GM23248 (cell line): Measurements from ENCODE around the gene GRIN3A. TPM values are rescaled to one million over a fixed set of nuclear protein-coding genes. Genes with fewer than 3 reads are reported as not detected.

Experiments used
- DNase-seq: peaks from one replicate; pipeline ENCODE4 v3.0.0-alpha.2; 2015
- H2AFZ ChIP-seq: fragments of 200-600 bp; sonication (generic); 2 replicates; pipeline ENCODE4 v1.6.1; 2016; ENCODE audit warnings: antibody characterized with exemption
- H3F3A ChIP-seq: fragments of 200-600 bp; sonication (generic); 2 replicates; pipeline ENCODE4 v1.6.1; 2016; ENCODE audit warnings: mild to moderate bottlenecking, antibody characterized with exemption, mixed run types; ENCODE audit not compliant: insufficient read depth
- H3K27ac ChIP-seq: fragments of 200-600 bp; sonication (generic); 2 replicates; pipeline ENCODE4 v1.5.1; 2016; ENCODE audit warnings: mild to moderate bottlenecking
- H3K27me3 ChIP-seq: fragments of 200-600 bp; sonication (generic); replicated peaks from 2 replicates; pipeline ENCODE4 v1.6.1; 2016; ENCODE audit warnings: mild to moderate bottlenecking; ENCODE audit not compliant: insufficient read depth
- H3K36me3 ChIP-seq: fragments of 200-600 bp; sonication (generic); 2 replicates; pipeline ENCODE4 v1.6.1; 2016; ENCODE audit warnings: low read depth, mild to moderate bottlenecking
- H3K4me1 ChIP-seq: fragments of 200-600 bp; sonication (generic); 2 replicates; pipeline ENCODE4 v1.6.1; 2016; ENCODE audit warnings: mild to moderate bottlenecking; ENCODE audit not compliant: insufficient read depth
- H3K4me2 ChIP-seq: fragments of 200-600 bp; sonication (generic); one replicate; pipeline ENCODE4 v1.6.1; 2016; ENCODE audit warnings: mild to moderate bottlenecking; ENCODE audit not compliant: unreplicated experiment
- H3K4me3 ChIP-seq: fragments of 200-600 bp; sonication (generic); 2 replicates; pipeline ENCODE4 v1.5.1; 2016; ENCODE audit warnings: mild to moderate bottlenecking
- H3K79me2 ChIP-seq: fragments of 200-600 bp; sonication (generic); 2 replicates; pipeline ENCODE4 v1.6.1; 2016; ENCODE audit warnings: mild to moderate bottlenecking; ENCODE audit not compliant: insufficient read depth
- H3K9ac ChIP-seq: fragments of 200-600 bp; sonication (generic); 2 replicates; pipeline ENCODE4 v1.6.1; 2016; ENCODE audit warnings: mild to moderate bottlenecking
- H3K9me2 ChIP-seq: fragments of 200-600 bp; sonication (generic); 2 replicates; pipeline ENCODE4 v1.6.1; 2016; ENCODE audit warnings: mixed run types, mild to moderate bottlenecking, moderate library complexity; ENCODE audit not compliant: insufficient read depth
- H3K9me3 ChIP-seq: fragments of 200-600 bp; sonication (generic); one replicate; pipeline ENCODE4 v1.6.1; 2017; ENCODE audit warnings: low read depth
- H4K20me1 ChIP-seq: fragments of 200-600 bp; sonication (generic); 2 replicates; pipeline ENCODE4 v1.6.0; 2016; ENCODE audit not compliant: insufficient read depth
- EZH2 ChIP-seq: fragments of 200-600 bp; sonication (generic); IDR thresholded peaks from 2 replicates; pipeline ENCODE4 v1.6.1; 2018; ENCODE audit warnings: antibody characterized with exemption, mild to moderate bottlenecking; ENCODE audit not compliant: insufficient read depth, poor library complexity, severe bottlenecking
- EZH2phosphoT487 ChIP-seq: fragments of 200-600 bp; sonication (generic); IDR thresholded peaks from 2 replicates; pipeline ENCODE4 v1.6.1; 2018; ENCODE audit warnings: antibody characterized with exemption, moderate library complexity, mild to moderate bottlenecking, low read depth; ENCODE audit not compliant: insufficient read depth
- WGBS, 2 experiments: methylation state at CpG; one replicate each; pipeline ENCODE4 v1.1.6; 2015 to 2017; ENCODE audit warnings: low lambda C conversion rate in 2 of 2, low coverage in 1 of 2; ENCODE audit errors: missing lambda C conversion rate in 2 of 2; 5-methylcytosine and 5-hydroxymethylcytosine counted together
- in situ Hi-C: fragments of 300-500 bp; cut with MboI; formaldehyde crosslinking; loops from 2 replicates; pipeline ENCODE4 v1.15.0; 2020
- polyA plus RNA-seq: library from polyadenylated mRNA; unstranded; fragments of >200 nt; fragmentation: Nextera tagmentation; extraction: Ambion mirVana; gene quantifications from 2 replicates; pipeline ENCODE4 v1.2.1, GENCODE V29; 2016
- total RNA-seq: library from RNA; depleted of rRNA; stranded (reverse); fragments of >200 nt; shearing (Covaris generic); gene quantifications from 2 replicates; pipeline ENCODE4 v1.2.3, GENCODE V29; 2014; rRNA removed

The GRIN3A gene
- total and polyA plus RNA-seq, 2 experiments from 2014 or later, result not detected

- in situ Hi-C loops, result no loop called here
- no peaks in the 10 kb centered on the region for H3K27me3 ChIP-seq
Measured at GRCh38 chr9:101530076-101530711, 208.3 kb downstream of the GRIN3A start.

GRCh38 chr9:101528015-101528414 lies 210.4 kb downstream of the GRIN3A start:
- no peaks in the 10 kb centered on the region for H4K20me1 ChIP-seq
- H3K4me2 ChIP-seq, result no peak overlapping the region
- H3K36me3 ChIP-seq, result no peaks in the 10 kb centered on the region
- no peaks in the 10 kb centered on the region; the same call in 1 of the 2 replicates for H3F3A ChIP-seq
- no peak for TF ChIP-seq EZH2phosphoT487
- no peak for TF ChIP-seq EZH2
- H2AFZ ChIP-seq, result no peak overlapping the region
- H3K9me3 ChIP-seq, result no peaks in the 10 kb centered on the region
- H3K4me3 ChIP-seq, result no peak overlapping the region
- H3K9me2 ChIP-seq, result no peaks in the 10 kb centered on the region
- in situ Hi-C loops, result loop anchor here (5.0 kb wide), 1 partner anchor 71 kb away; no protein-coding TSS in a partner anchor
- H3K27ac ChIP-seq, result no peak overlapping the region
- no peaks in the 10 kb centered on the region for H3K4me1 ChIP-seq
- H3K27me3 ChIP-seq, result no peaks in the 10 kb centered on the region
- H3K9ac ChIP-seq, result no peak overlapping the region
- DNase-seq, result no peak
- no peaks in the 10 kb centered on the region for H3K79me2 ChIP-seq

More at GRCh38 chr9:101530076-101530711, 208.3 kb downstream of the GRIN3A start:
- WGBS, 2 experiments, result 18 to 19% methylated on average over 6 of the region's 6 CpGs
- no peak for TF ChIP-seq EZH2phosphoT487
- Histone ChIP-seq H3K4me1 (peaks cover 9% of the 10 kb centered on the region; the same call in 1 of the 2 replicates), H3K4me3 (no peak overlapping the region), H3K36me3 (no peaks in the 10 kb centered on the region), H3K79me2 (peaks cover 13% of the 10 kb centered on the region), H4K20me1 (no peaks in the 10 kb centered on the region), H3K27ac (no peak overlapping the region), H3F3A (peaks cover 9% of the 10 kb centered on the region), H3K4me2 (no peak overlapping the region), H3K9me2 (no peaks in the 10 kb centered on the region), H2AFZ (no peak overlapping the region), H3K9me3 (no peaks in the 10 kb centered on the region), H3K9ac (no peak overlapping the region)
- peak; percentile 82 for DNase-seq

GRCh38 chr9:101527066-101527465 lies 211.4 kb downstream of the GRIN3A start:
- Histone ChIP-seq H3K4me3 (no peak overlapping the region), H3K4me2 (no peak overlapping the region), H4K20me1 (no peaks in the 10 kb centered on the region), H3K36me3 (no peaks in the 10 kb centered on the region), H3K79me2 (no peaks in the 10 kb centered on the region), H3K9me3 (no peaks in the 10 kb centered on the region), H3K27me3 (no peaks in the 10 kb centered on the region), H2AFZ (no peak overlapping the region), H3F3A (no peaks in the 10 kb centered on the region), H3K9ac (no peak overlapping the region), H3K4me1 (no peaks in the 10 kb centered on the region), H3K9me2 (no peaks in the 10 kb centered on the region), H3K27ac (no peak overlapping the region)
- 75 to 82% methylated on average over 6 of the region's 6 CpGs for WGBS, 2 experiments
- TF ChIP-seq EZH2phosphoT487, result no peak
- no peak for TF ChIP-seq EZH2
- peak; percentile 46 for DNase-seq
- in situ Hi-C loops, result loop anchor here (5.0 kb wide), 1 partner anchor 70 kb away; no protein-coding TSS in a partner anchor

- Histone ChIP-seq H3K9me3 (no peaks in the 10 kb centered on the region), H3K9me2 (no peaks in the 10 kb centered on the region), H4K20me1 (no peaks in the 10 kb centered on the region), H3K4me2 (no peak overlapping the region), H3K9ac (no peak overlapping the region), H3K4me1 (no peaks in the 10 kb centered on the region), H3K36me3 (no peaks in the 10 kb centered on the region), H3K27me3 (no peaks in the 10 kb centered on the region), H3K4me3 (no peak overlapping the region), H2AFZ (no peak overlapping the region), H3F3A (no peaks in the 10 kb centered on the region), H3K79me2 (no peaks in the 10 kb centered on the region), H3K27ac (no peak overlapping the region)
- in situ Hi-C loops, result no loop called here
- DNase-seq, result no peak
- TF ChIP-seq EZH2phosphoT487 (no peak), EZH2 (no peak)
- 80 to 86% methylated on average over 6 of the region's 6 CpGs for WGBS, 2 experiments
Measured at GRCh38 chr9:101524371-101524770, 214.1 kb downstream of the GRIN3A start.

Other genes starting within 250 kb of the GRIN3A start
- 23.9 and 26.3 TPM in 2 replicates for gene RNF20, start 204.8 kb downstream of the GRIN3A start, total RNA-seq
- gene RNF20, start 204.8 kb downstream of the GRIN3A start, polyA plus RNA-seq, result 29.5 and 34.3 TPM in 2 replicates
- not detected in 2 replicates for gene PPP3R2, start 143.7 kb downstream of the GRIN3A start, total RNA-seq
- not detected in 2 replicates for gene PPP3R2, start 143.7 kb downstream of the GRIN3A start, polyA plus RNA-seq